Fibroblast of villous mesenchyme (primary cell): ENCODE results near the gene PLEKHO2. TPM values are rescaled to one million over a fixed set of nuclear protein-coding genes. Genes with fewer than 3 reads are reported as not detected.

Experiments
- DNase-seq: peaks from one replicate; pipeline ENCODE4 v3.0.0-alpha.2; 2010; ENCODE audit warnings: low read depth
- H3K4me3 ChIP-seq: 2 replicates; pipeline ENCODE4 v1.5.1; 2011; ENCODE audit warnings: low read depth, mild to moderate bottlenecking, low read length
- CTCF ChIP-seq: IDR thresholded peaks from 2 replicates; pipeline ENCODE4 v1.5.1; 2012; ENCODE audit warnings: low read depth, mild to moderate bottlenecking, low read length; ENCODE audit not compliant: insufficient read depth
- total RNA-seq: library from RNA; depleted of rRNA; stranded (reverse); fragments of >200 nt; gene quantifications from 2 replicates; pipeline ENCODE4 v1.2.3, GENCODE V29; 2012

Gene PLEKHO2
- total RNA-seq, 1 donor, result 48.8 TPM

- DNase-seq, result peak; percentile 89
- TF ChIP-seq CTCF, result no peak
- no peak overlapping the region for H3K4me3 ChIP-seq
Observed at GRCh38 chr15:64857421-64857820, 15.7 kb downstream of the PLEKHO2 start.

GRCh38 chr15:64858021-64858575 is 16.4 kb downstream of the PLEKHO2 start:
- TF ChIP-seq CTCF, result no peak
- no peak overlapping the region for H3K4me3 ChIP-seq
- DNase-seq, result no peak

- DNase-seq, result no peak
- TF ChIP-seq CTCF, result no peak
- H3K4me3 ChIP-seq, result no peak overlapping the region
Observed at GRCh38 chr15:64859226-64859625, 17.5 kb downstream of the PLEKHO2 start.

GRCh38 chr15:64861331-64861730 is 19.6 kb downstream of the PLEKHO2 start:
- DNase-seq, result no peak
- TF ChIP-seq CTCF, result no peak

GRCh38 chr15:64861960-64862359 is 20.2 kb downstream of the PLEKHO2 start:
- TF ChIP-seq CTCF, result no peak
- DNase-seq, result no peak
- no peak overlapping the region for H3K4me3 ChIP-seq

More at GRCh38 chr15:64861331-64861730, 19.6 kb downstream of the PLEKHO2 start:
- no peak overlapping the region for H3K4me3 ChIP-seq

GRCh38 chr15:64862408-64862807 is 20.7 kb downstream of the PLEKHO2 start:
- DNase-seq, result no peak
- no peak overlapping the region for H3K4me3 ChIP-seq
- no peak for TF ChIP-seq CTCF

GRCh38 chr15:64864068-64864467 is 22.4 kb downstream of the PLEKHO2 start:
- DNase-seq, result no peak
- TF ChIP-seq CTCF, result no peak
- H3K4me3 ChIP-seq, result no peak overlapping the region
